Fibroblast of lung (primary cell): ENCODE results near the gene NUDT12. TPM values are rescaled to one million over a fixed set of nuclear protein-coding genes. Genes with fewer than 3 reads are reported as not detected.
A peak's percentile ranks its signal among the peaks of the same experiment; 100 is the strongest.

ENCODE experiments used
- DNase-seq, 2 donors: peaks; one replicate each; pipeline versions ENCODE4 v3.0.0 to v3.0.0-alpha.2; 2010; ENCODE audit warnings: low read depth in 2 of 2
- H2AFZ ChIP-seq: 2 replicates; pipeline ENCODE4 v1.5.1; 2012; ENCODE audit warnings: low read length, control low read depth, inconsistent platforms
- H3K27ac ChIP-seq: 2 replicates; pipeline ENCODE4 v1.5.1; 2011; ENCODE audit warnings: low read length, control low read depth; ENCODE audit not compliant: insufficient read depth
- H3K27me3 ChIP-seq: 2 replicates; pipeline ENCODE4 v1.5.1; 2011; ENCODE audit warnings: mild to moderate bottlenecking, low read length; ENCODE audit not compliant: control insufficient read depth, insufficient read depth
- H3K36me3 ChIP-seq: 2 replicates; pipeline ENCODE4 v1.5.1; 2011; ENCODE audit warnings: low read length; ENCODE audit not compliant: control insufficient read depth, insufficient read depth
- H3K4me1 ChIP-seq: 2 replicates; pipeline ENCODE4 v1.5.1; 2011; ENCODE audit warnings: low read length; ENCODE audit not compliant: control insufficient read depth, insufficient read depth; ENCODE audit errors: extremely low read depth
- H3K4me2 ChIP-seq: 2 replicates; pipeline ENCODE4 v1.5.1; 2011; ENCODE audit warnings: low read length, control low read depth; ENCODE audit not compliant: insufficient read depth; ENCODE audit errors: extremely low read depth
- H3K4me3 ChIP-seq, 4 experiments: fragments of 200-600 bp in 1 of 4; sonication (generic) in 1 of 4; replicated peaks in 1 of 4; 2 replicates each; pipeline ENCODE4 v1.5.1; 2011 to 2016; ENCODE audit warnings: low read length in 4 of 4, low read depth in 3 of 4, mild to moderate bottlenecking in 3 of 4, control low read depth in 2 of 4, inconsistent platforms in 1 of 4, mixed read lengths in 1 of 4; ENCODE audit not compliant: insufficient read depth in 1 of 4; ENCODE audit errors: control extremely low read depth in 1 of 4
- H3K79me2 ChIP-seq: 2 replicates; pipeline ENCODE4 v1.5.1; 2012; ENCODE audit warnings: mild to moderate bottlenecking, low read length, inconsistent platforms; ENCODE audit not compliant: control insufficient read depth, insufficient read depth
- H3K9ac ChIP-seq: 2 replicates; pipeline ENCODE4 v1.5.1; 2011; ENCODE audit warnings: mild to moderate bottlenecking, low read length, control low read depth; ENCODE audit not compliant: insufficient read depth
- H3K9me3 ChIP-seq: 2 replicates; pipeline ENCODE4 v1.5.1; 2012; ENCODE audit warnings: low read depth, low read length; ENCODE audit not compliant: control insufficient read depth, insufficient read depth
- H4K20me1 ChIP-seq: 2 replicates; pipeline ENCODE4 v1.5.1; 2011; ENCODE audit warnings: low read length; ENCODE audit not compliant: control insufficient read depth, insufficient read depth; ENCODE audit errors: extremely low read depth
- EZH2 ChIP-seq: IDR thresholded peaks from 2 replicates; pipeline ENCODE4 v1.5.1; 2012; ENCODE audit warnings: low read length, control low read depth, mild to moderate bottlenecking; ENCODE audit errors: missing control alignments
- polyA plus RNA-seq, 2 donors: library from polyadenylated mRNA; depleted of rRNA in 1 of 2; stranded (reverse) in 1 of 2; unstranded in 1 of 2; fragments of >200 nt; gene quantifications; 2 replicates each; pipeline ENCODE4 v1.2.1, GENCODE V29; 2011 to 2012; ENCODE audit warnings: missing spikeins in 1 of 2
- total RNA-seq: library from RNA; depleted of rRNA; stranded (reverse); fragments of >200 nt; gene quantifications from 2 replicates; pipeline ENCODE4 v1.2.1, GENCODE V29; 2014
- TF ChIP-seq, protein P1 (sequence below), 2 donors: IDR thresholded peaks in 1 of 2; conservative IDR thresholded peaks in 1 of 2; 1 replicate in 1 of 2; 2 replicates in 1 of 2; pipeline ENCODE4 v1.5.1; 2011 to 2012; ENCODE audit warnings: low read length in 2 of 2, control low read depth in 1 of 2, inconsistent platforms in 1 of 2, low read depth in 1 of 2, mild to moderate bottlenecking in 1 of 2

Gene NUDT12
- total and polyA plus RNA-seq, 2 donors (not counting 1 experiment from before 2014, with no cell fraction given) = 8.8 to 15.4 TPM

- Histone ChIP-seq H3K27me3 (no peaks in the 10 kb centered on the region), H3K79me2 (no peaks in the 10 kb centered on the region), H3K9me3 (no peaks in the 10 kb centered on the region), H3K27ac (peak overlapping the region; percentile 91), H4K20me1 (no peaks in the 10 kb centered on the region), H3K4me3 (peak overlapping the region; percentile 79 to 95 (median 86)), H3K9ac (peak overlapping the region; percentile 85), H3K4me2 (peak overlapping the region; percentile 91), H3K4me1 (no peaks in the 10 kb centered on the region), H2AFZ (peak overlapping the region; percentile 97), H3K36me3 (no peaks in the 10 kb centered on the region)
- TF ChIP-seq EZH2 = no peak
- TF ChIP-seq, protein P1, sequence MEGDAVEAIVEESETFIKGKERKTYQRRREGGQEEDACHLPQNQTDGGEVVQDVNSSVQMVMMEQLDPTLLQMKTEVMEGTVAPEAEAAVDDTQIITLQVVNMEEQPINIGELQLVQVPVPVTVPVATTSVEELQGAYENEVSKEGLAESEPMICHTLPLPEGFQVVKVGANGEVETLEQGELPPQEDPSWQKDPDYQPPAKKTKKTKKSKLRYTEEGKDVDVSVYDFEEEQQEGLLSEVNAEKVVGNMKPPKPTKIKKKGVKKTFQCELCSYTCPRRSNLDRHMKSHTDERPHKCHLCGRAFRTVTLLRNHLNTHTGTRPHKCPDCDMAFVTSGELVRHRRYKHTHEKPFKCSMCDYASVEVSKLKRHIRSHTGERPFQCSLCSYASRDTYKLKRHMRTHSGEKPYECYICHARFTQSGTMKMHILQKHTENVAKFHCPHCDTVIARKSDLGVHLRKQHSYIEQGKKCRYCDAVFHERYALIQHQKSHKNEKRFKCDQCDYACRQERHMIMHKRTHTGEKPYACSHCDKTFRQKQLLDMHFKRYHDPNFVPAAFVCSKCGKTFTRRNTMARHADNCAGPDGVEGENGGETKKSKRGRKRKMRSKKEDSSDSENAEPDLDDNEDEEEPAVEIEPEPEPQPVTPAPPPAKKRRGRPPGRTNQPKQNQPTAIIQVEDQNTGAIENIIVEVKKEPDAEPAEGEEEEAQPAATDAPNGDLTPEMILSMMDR (conservative IDR thresholded peaks at IDR 0.05 in 1 of 2, IDR thresholded peaks at IDR 0.05 in 1 of 2; ENCODE audit: low read depth in 1 of 2, low read length in 2 of 2) = no peak
- peak in 1 of 2 donors; percentile 2 for DNase-seq
Measured at GRCh38 chr5:103561685-103562452, 720 bp downstream of the NUDT12 start.

DNA sequence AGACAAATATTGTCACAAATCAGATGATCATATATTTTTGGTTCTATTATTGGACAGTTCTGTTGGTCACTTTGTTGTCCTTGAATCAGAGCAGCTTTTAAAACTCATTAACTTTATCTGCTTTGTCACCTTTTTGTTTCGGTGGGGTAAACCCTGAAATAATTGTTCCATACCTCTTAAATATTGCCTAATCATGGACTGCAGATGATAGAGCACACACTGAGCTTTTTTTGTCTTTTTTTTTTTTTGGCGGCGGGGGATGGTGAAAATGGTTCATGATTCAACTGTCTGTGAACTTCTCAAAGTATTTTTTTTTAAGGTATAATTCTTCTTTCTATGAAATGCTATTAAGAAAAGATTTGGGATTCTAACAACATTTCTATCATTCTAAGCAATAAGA is 1.8 kb downstream of the NUDT12 start:
- no peak overlapping the region for H3K4me2 ChIP-seq
- no peaks in the 10 kb centered on the region for H4K20me1 ChIP-seq
- no peak overlapping the region for H2AFZ ChIP-seq
- H3K36me3 ChIP-seq = no peaks in the 10 kb centered on the region
- no peak overlapping the region for H3K4me3 ChIP-seq
- H3K9ac ChIP-seq = no peak overlapping the region
- no peaks in the 10 kb centered on the region for H3K9me3 ChIP-seq
- H3K4me1 ChIP-seq = no peaks in the 10 kb centered on the region
- DNase-seq = no peak
- H3K27me3 ChIP-seq = no peaks in the 10 kb centered on the region
- no peak overlapping the region for H3K27ac ChIP-seq
- TF ChIP-seq, protein P1 (conservative IDR thresholded peaks at IDR 0.05 in 1 of 2, IDR thresholded peaks at IDR 0.05 in 1 of 2; ENCODE audit: low read depth in 1 of 2, low read length in 2 of 2) = no peak
- no peak for TF ChIP-seq EZH2
- no peaks in the 10 kb centered on the region for H3K79me2 ChIP-seq

- Histone ChIP-seq H3K4me1 (no peaks in the 10 kb centered on the region), H3K27ac (no peak overlapping the region), H3K36me3 (no peaks in the 10 kb centered on the region), H3K9ac (no peak overlapping the region), H3K4me2 (no peak overlapping the region), H2AFZ (no peak overlapping the region), H4K20me1 (no peaks in the 10 kb centered on the region), H3K9me3 (no peaks in the 10 kb centered on the region), H3K27me3 (no peaks in the 10 kb centered on the region), H3K4me3 (no peak overlapping the region), H3K79me2 (no peaks in the 10 kb centered on the region)
- TF ChIP-seq, protein P1 (conservative IDR thresholded peaks at IDR 0.05 in 1 of 2, IDR thresholded peaks at IDR 0.05 in 1 of 2; ENCODE audit: low read depth in 1 of 2, low read length in 2 of 2) = no peak
- no peak for TF ChIP-seq EZH2
- DNase-seq = no peak
Measured at GRCh38 chr5:103546858-103547257, 15.7 kb downstream of the NUDT12 start.
